ENCODE measurements around the gene RABGGTA. TPM values are rescaled to one million over a fixed set of nuclear protein-coding genes. Genes with fewer than 3 reads are reported as not detected.

RABGGTA gene
- total and polyA plus RNA-seq, 2 donors (not counting 1 experiment from before 2014, with no cell fraction given): 15.1 to 21.0 TPM

- H3K9ac ChIP-seq (ENCODE audit: insufficient read depth, low read length): no peak overlapping the region
- H3K4me3 ChIP-seq (replicated peaks in 1 of 4; ENCODE audit: control extremely low read depth in 1 of 4, insufficient read depth in 1 of 4, low read depth in 3 of 4, low read length in 4 of 4): no peak overlapping the region
- DNase-seq (ENCODE audit: low read depth in 2 of 2): no peak
Measured at GRCh38 chr14:24272467-24272866, 1.1 kb upstream of the RABGGTA start.

GRCh38 chr14:24271834-24272263, 452 bp upstream of the RABGGTA start:
- Histone ChIP-seq H3K27me3 (ENCODE audit: control insufficient read depth, insufficient read depth, low read length) (no peaks in the 10 kb centered on the region), H3K9ac (ENCODE audit: insufficient read depth, low read length) (peak overlapping the region; percentile 99), H3K9me3 (ENCODE audit: control insufficient read depth, insufficient read depth, low read depth, low read length) (no peaks in the 10 kb centered on the region), H3K27ac (ENCODE audit: insufficient read depth, low read length) (peak overlapping the region; percentile 99), H3K4me3 (replicated peaks in 1 of 4; ENCODE audit: control extremely low read depth in 1 of 4, insufficient read depth in 1 of 4, low read depth in 3 of 4, low read length in 4 of 4) (peak overlapping the region; percentile 67 to 99 (median 84)), H4K20me1 (ENCODE audit: control insufficient read depth, extremely low read depth, insufficient read depth, low read length) (no peaks in the 10 kb centered on the region), H3K36me3 (ENCODE audit: control insufficient read depth, insufficient read depth, low read length) (peaks cover 4% of the 10 kb centered on the region), H3K79me2 (ENCODE audit: control insufficient read depth, insufficient read depth, low read length) (no peaks in the 10 kb centered on the region), H3K4me1 (ENCODE audit: control insufficient read depth, extremely low read depth, insufficient read depth, low read length) (no peaks in the 10 kb centered on the region), H2AFZ (ENCODE audit: low read length) (peak overlapping the region; percentile 85), H3K4me2 (ENCODE audit: extremely low read depth, insufficient read depth, low read length) (peak overlapping the region; percentile 89)
- DNase-seq (ENCODE audit: low read depth in 2 of 2): no peak
- TF ChIP-seq EZH2 (IDR thresholded peaks at IDR 0.05; ENCODE audit: low read length, missing control alignments) (no peak), CTCF (conservative IDR thresholded peaks at IDR 0.05 in 1 of 2, IDR thresholded peaks at IDR 0.05 in 1 of 2; ENCODE audit: low read depth in 1 of 2, low read length in 2 of 2) (no peak)

More at GRCh38 chr14:24272467-24272866, 1.1 kb upstream of the RABGGTA start:
- TF ChIP-seq CTCF (conservative IDR thresholded peaks at IDR 0.05 in 1 of 2, IDR thresholded peaks at IDR 0.05 in 1 of 2; ENCODE audit: low read depth in 1 of 2, low read length in 2 of 2) (no peak), EZH2 (IDR thresholded peaks at IDR 0.05; ENCODE audit: low read length, missing control alignments) (no peak)
- no peaks in the 10 kb centered on the region for H3K79me2 ChIP-seq (ENCODE audit: control insufficient read depth, insufficient read depth, low read length)
- peaks cover 4% of the 10 kb centered on the region for H3K36me3 ChIP-seq (ENCODE audit: control insufficient read depth, insufficient read depth, low read length)
- H3K27me3 ChIP-seq (ENCODE audit: control insufficient read depth, insufficient read depth, low read length): no peaks in the 10 kb centered on the region
- no peaks in the 10 kb centered on the region for H3K4me1 ChIP-seq (ENCODE audit: control insufficient read depth, extremely low read depth, insufficient read depth, low read length)
- H3K27ac ChIP-seq (ENCODE audit: insufficient read depth, low read length): no peak overlapping the region
- no peaks in the 10 kb centered on the region for H3K9me3 ChIP-seq (ENCODE audit: control insufficient read depth, insufficient read depth, low read depth, low read length)
- H3K4me2 ChIP-seq (ENCODE audit: extremely low read depth, insufficient read depth, low read length): no peak overlapping the region
- H4K20me1 ChIP-seq (ENCODE audit: control insufficient read depth, extremely low read depth, insufficient read depth, low read length): no peaks in the 10 kb centered on the region
- no peak overlapping the region for H2AFZ ChIP-seq (ENCODE audit: low read length)

- H3K27me3 ChIP-seq (ENCODE audit: control insufficient read depth, insufficient read depth, low read length): no peaks in the 10 kb centered on the region
- H4K20me1 ChIP-seq (ENCODE audit: control insufficient read depth, extremely low read depth, insufficient read depth, low read length): no peaks in the 10 kb centered on the region
- H2AFZ ChIP-seq (ENCODE audit: low read length): peak overlapping the region; percentile 89
- peak overlapping the region; percentile 89 for H3K4me2 ChIP-seq (ENCODE audit: extremely low read depth, insufficient read depth, low read length)
- H3K79me2 ChIP-seq (ENCODE audit: control insufficient read depth, insufficient read depth, low read length): no peaks in the 10 kb centered on the region
- peak in 1 of 2 donors; percentile 5 for DNase-seq (ENCODE audit: low read depth in 2 of 2)
- TF ChIP-seq EZH2 (IDR thresholded peaks at IDR 0.05; ENCODE audit: low read length, missing control alignments) (no peak), CTCF (conservative IDR thresholded peaks at IDR 0.05 in 1 of 2, IDR thresholded peaks at IDR 0.05 in 1 of 2; ENCODE audit: low read depth in 1 of 2, low read length in 2 of 2) (no peak)
- H3K36me3 ChIP-seq (ENCODE audit: control insufficient read depth, insufficient read depth, low read length): peaks cover 9% of the 10 kb centered on the region
- peak overlapping the region; percentile 99 for H3K27ac ChIP-seq (ENCODE audit: insufficient read depth, low read length)
- peak overlapping the region; percentile 99 for H3K9ac ChIP-seq (ENCODE audit: insufficient read depth, low read length)
- H3K9me3 ChIP-seq (ENCODE audit: control insufficient read depth, insufficient read depth, low read depth, low read length): no peaks in the 10 kb centered on the region
- H3K4me3 ChIP-seq (replicated peaks in 1 of 4; ENCODE audit: control extremely low read depth in 1 of 4, insufficient read depth in 1 of 4, low read depth in 3 of 4, low read length in 4 of 4): peak overlapping the region; percentile 67 to 99 (median 94)
- H3K4me1 ChIP-seq (ENCODE audit: control insufficient read depth, extremely low read depth, insufficient read depth, low read length): no peaks in the 10 kb centered on the region
Measured at GRCh38 chr14:24270537-24271133, 762 bp downstream of the RABGGTA start.
